SK-N-SH treated with all-trans-retinoic acid at 6 μM for 48 hours (cell line): Measurements from ENCODE around the gene CSTB.

Experiments used
- ARNTL ChIP-seq: fragments of 450-650 bp; formaldehyde crosslinking; IDR thresholded peaks from 2 replicates; pipeline ENCODE4 v1.5.0; 2020; ENCODE audit warnings: low read depth, mild to moderate bottlenecking, moderate library complexity, borderline replicate concordance
- GLIS3 ChIP-seq: fragments of 250-450 bp; sonication (Bioruptor Pico); IDR thresholded peaks from 2 replicates; pipeline ENCODE4 v1.5.0; 2020; ENCODE audit warnings: mild to moderate bottlenecking, moderate library complexity
- PATZ1 ChIP-seq: fragments of 250-450 bp; sonication (Bioruptor Pico); IDR thresholded peaks from 2 replicates; pipeline ENCODE4 v1.8.0; 2020; ENCODE audit warnings: mild to moderate bottlenecking, moderate library complexity, borderline replicate concordance
- TOX ChIP-seq: fragments of 250-450 bp; sonication (Bioruptor Pico); IDR thresholded peaks from 2 replicates; pipeline ENCODE4 v1.8.0; 2021; ENCODE audit warnings: mild to moderate bottlenecking, moderate library complexity, borderline replicate concordance
- ZC3H10 ChIP-seq: fragments of 250-450 bp; sonication (Bioruptor Pico); IDR thresholded peaks from 2 replicates; pipeline ENCODE4 v1.5.1; 2021; ENCODE audit warnings: mild to moderate bottlenecking, moderate library complexity
- ZFP30 ChIP-seq: fragments of 450-650 bp; formaldehyde crosslinking; IDR thresholded peaks from 2 replicates; pipeline ENCODE4 v1.5.0; 2022; ENCODE audit warnings: mild to moderate bottlenecking, moderate library complexity
- TF ChIP-seq, protein P1 (sequence below): fragments of 250-450 bp; sonication (Bioruptor Pico); IDR thresholded peaks from 2 replicates; pipeline ENCODE4 v1.5.1; 2021; ENCODE audit warnings: mild to moderate bottlenecking, moderate library complexity

GRCh38 chr21:43817157-43818086 is 41.3 kb upstream of the CSTB start:
- no peak for TF ChIP-seq ZFP30
- no peak for TF ChIP-seq ARNTL (CRISPR knock-in tag)
- TF ChIP-seq TOX (CRISPR knock-in tag), result no peak
- no peak for TF ChIP-seq ZC3H10 (CRISPR knock-in tag)
- no peak for TF ChIP-seq PATZ1 (CRISPR knock-in tag)
- TF ChIP-seq, protein P1, sequence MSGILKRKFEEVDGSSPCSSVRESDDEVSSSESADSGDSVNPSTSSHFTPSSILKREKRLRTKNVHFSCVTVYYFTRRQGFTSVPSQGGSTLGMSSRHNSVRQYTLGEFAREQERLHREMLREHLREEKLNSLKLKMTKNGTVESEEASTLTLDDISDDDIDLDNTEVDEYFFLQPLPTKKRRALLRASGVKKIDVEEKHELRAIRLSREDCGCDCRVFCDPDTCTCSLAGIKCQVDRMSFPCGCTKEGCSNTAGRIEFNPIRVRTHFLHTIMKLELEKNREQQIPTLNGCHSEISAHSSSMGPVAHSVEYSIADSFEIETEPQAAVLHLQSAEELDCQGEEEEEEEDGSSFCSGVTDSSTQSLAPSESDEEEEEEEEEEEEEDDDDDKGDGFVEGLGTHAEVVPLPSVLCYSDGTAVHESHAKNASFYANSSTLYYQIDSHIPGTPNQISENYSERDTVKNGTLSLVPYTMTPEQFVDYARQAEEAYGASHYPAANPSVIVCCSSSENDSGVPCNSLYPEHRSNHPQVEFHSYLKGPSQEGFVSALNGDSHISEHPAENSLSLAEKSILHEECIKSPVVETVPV (CRISPR knock-in tag), result no peak
- TF ChIP-seq GLIS3 (CRISPR knock-in tag), result no peak
